ENCODE measurements around the gene PKHD1. TPM values are rescaled to one million over a fixed set of nuclear protein-coding genes. Genes with fewer than 3 reads are reported as not detected.

Gene PKHD1
- total RNA-seq, 6 experiments from 2014 or later, result 1.2 to 3.0 (median 2.3) TPM

GRCh38 chr6:51718533-51718932, 368.9 kb downstream of the PKHD1 start:
- Histone ChIP-seq H3K4me1 (peaks cover 0 to 20% (median 3%) of the 10 kb centered on the region in 4 donors), H3K4me3 (no peak overlapping the region), H3K27me3 (no peaks in the 10 kb centered on the region), H3K9me3 (no peaks in the 10 kb centered on the region), H3K36me3 (no peaks in the 10 kb centered on the region), H3K27ac (no peak overlapping the region)
- DNase-seq, result no peak
- no peak for TF ChIP-seq CTCF (IDR thresholded peaks at IDR 0.05)
- no peak for TF ChIP-seq POLR2A (IDR thresholded peaks at IDR 0.05)
- 90% methylated on average over 1 of the region's 1 CpG for WGBS (ENCODE audit: insufficient coverage, low coverage, low lambda C conversion rate, missing lambda C conversion rate)
- ATAC-seq, result no peak
- intact Hi-C loops (cut with DNase I), result no loop called here

GRCh38 chr6:51717477-51717876, 369.9 kb downstream of the PKHD1 start:
- TF ChIP-seq POLR2A (IDR thresholded peaks at IDR 0.05), result no peak
- no peak for TF ChIP-seq CTCF (IDR thresholded peaks at IDR 0.05)
- H3K4me3 ChIP-seq, result no peak overlapping the region
- intact Hi-C loops (cut with DNase I), result no loop called here
- H3K36me3 ChIP-seq, result no peaks in the 10 kb centered on the region
- ATAC-seq (no peak), DNase-seq (no peak)
- H3K27ac ChIP-seq, result no peak overlapping the region
- H3K4me1 ChIP-seq, result peaks cover 0 to 20% (median 3%) of the 10 kb centered on the region in 4 donors
- no peaks in the 10 kb centered on the region for H3K9me3 ChIP-seq
- 100% methylated on average over 1 of the region's 1 CpG for WGBS (ENCODE audit: insufficient coverage, low coverage, low lambda C conversion rate, missing lambda C conversion rate)
- H3K27me3 ChIP-seq, result no peaks in the 10 kb centered on the region

GRCh38 chr6:51711876-51712275, 375.5 kb downstream of the PKHD1 start:
- Histone ChIP-seq H3K4me3 (no peak overlapping the region), H3K4me1 (peaks cover 0 to 11% (median 2%) of the 10 kb centered on the region in 4 donors), H3K27ac (no peak overlapping the region), H3K36me3 (no peaks in the 10 kb centered on the region), H3K9me3 (no peaks in the 10 kb centered on the region), H3K27me3 (no peaks in the 10 kb centered on the region)
- intact Hi-C loops (cut with DNase I), result no loop called here
- WGBS (ENCODE audit: insufficient coverage, low coverage, low lambda C conversion rate, missing lambda C conversion rate), result 69% methylated on average over 3 of the region's 3 CpGs
- TF ChIP-seq CTCF (IDR thresholded peaks at IDR 0.05), result no peak
- TF ChIP-seq POLR2A (IDR thresholded peaks at IDR 0.05), result no peak
- DNase-seq, result no peak
- ATAC-seq, result no peak

- H3K9me3 ChIP-seq, result no peaks in the 10 kb centered on the region
- no peak overlapping the region for H3K4me3 ChIP-seq
- H3K27ac ChIP-seq, result no peak overlapping the region
- intact Hi-C loops (cut with DNase I), result no loop called here
- DNase-seq (no peak), ATAC-seq (no peak)
- H3K27me3 ChIP-seq, result no peaks in the 10 kb centered on the region
- peaks cover 0 to 26% (median 8%) of the 10 kb centered on the region in 4 donors for H3K4me1 ChIP-seq
- no peak for TF ChIP-seq CTCF (IDR thresholded peaks at IDR 0.05)
- TF ChIP-seq POLR2A (IDR thresholded peaks at IDR 0.05), result no peak
- WGBS (ENCODE audit: insufficient coverage, low coverage, low lambda C conversion rate, missing lambda C conversion rate), result 68% methylated on average over 2 of the region's 2 CpGs
- H3K36me3 ChIP-seq, result no peaks in the 10 kb centered on the region
These were observed 381.3 kb downstream of the PKHD1 start for GRCh38 chr6:51706086-51706485.
